GM18909 (cell line): Measurements from ENCODE around the gene PNMA6A.
"Not testable (repeated sequence)": the region's sequence is repeated elsewhere in the genome, so short reads cannot be mapped to it uniquely, and the experiment has no call there.

ENCODE experiments used
- ATAC-seq: cut with Tn5 transposase; IDR thresholded peaks from one replicate; pipeline ENCODE4 v1.9.1; 2021; ENCODE audit warnings: mild to moderate bottlenecking; ENCODE audit not compliant: unreplicated experiment, poor library complexity

PNMA6A gene

GRCh38 chrX:153071909-153072583 is at the start of gene PNMA6A:
Gene PNMA6A, plus strand, starts transcription at chrX:153072454. Its CDS starts 609 bp downstream, at chrX:153073063.
- peak; percentile 56 for ATAC-seq

GRCh38 chrX:153026501-153026900 is 45.8 kb upstream of the PNMA6A start:
- ATAC-seq, result not testable (repeated sequence)

GRCh38 chrX:153028487-153028886 is 43.8 kb upstream of the PNMA6A start:
- not testable (repeated sequence) for ATAC-seq

GRCh38 chrX:153029162-153029561 is 43.1 kb upstream of the PNMA6A start:
- no peak for ATAC-seq

- ATAC-seq, result no peak
Observed at GRCh38 chrX:153029875-153030274, 42.4 kb upstream of the PNMA6A start.

- no peak for ATAC-seq
Observed at GRCh38 chrX:153030801-153031200, 41.5 kb upstream of the PNMA6A start.

- ATAC-seq, result peak; percentile 77
Observed at GRCh38 chrX:153032397-153033118, 39.7 kb upstream of the PNMA6A start.

GRCh38 chrX:153049093-153049492 is 23.2 kb upstream of the PNMA6A start:
- no peak for ATAC-seq

GRCh38 chrX:153052534-153052933 is 19.7 kb upstream of the PNMA6A start:
- ATAC-seq, result no peak

- ATAC-seq, result no peak
Observed at GRCh38 chrX:153055871-153056749, 16.1 kb upstream of the PNMA6A start, which contains the start of gene PNMA3. Gene PNMA3, plus strand, starts transcription at chrX:153056470. Its CDS starts 586 bp downstream, at chrX:153057056.

- ATAC-seq, result no peak
Observed at GRCh38 chrX:153057281-153057680, 15.0 kb upstream of the PNMA6A start.

GRCh38 chrX:153059191-153060094 is 12.8 kb upstream of the PNMA6A start:
- no peak for ATAC-seq

GRCh38 chrX:153060095-153060445 is 12.2 kb upstream of the PNMA6A start:
- ATAC-seq, result no peak

GRCh38 chrX:153061732-153062131 is 10.5 kb upstream of the PNMA6A start:
- no peak for ATAC-seq

- ATAC-seq, result no peak
Observed at GRCh38 chrX:153063315-153063714, 8.9 kb upstream of the PNMA6A start.

GRCh38 chrX:153064061-153064460 is 8.2 kb upstream of the PNMA6A start:
- no peak for ATAC-seq

GRCh38 chrX:153065389-153065788 is 6.9 kb upstream of the PNMA6A start:
- no peak for ATAC-seq

GRCh38 chrX:153066402-153066801 is 5.9 kb upstream of the PNMA6A start:
- not testable (repeated sequence) for ATAC-seq

- not testable (repeated sequence) for ATAC-seq
Observed at GRCh38 chrX:153073331-153073730, 1.1 kb downstream of the PNMA6A start.
